ENCODE measurements around the gene AKAP13. TPM values are rescaled to one million over a fixed set of nuclear protein-coding genes. Genes with fewer than 3 reads are reported as not detected.

AKAP13 gene
- total RNA-seq, 4 donors from 2014 or later: 332 to 362 (median 351) TPM

GRCh38 chr15:85673326-85673725 lies 292.9 kb downstream of the AKAP13 start:
- no peaks in the 10 kb centered on the region for H3K9me3 ChIP-seq
- peaks cover 0 to 37% (median 16%) of the 10 kb centered on the region in 4 donors for H3K4me1 ChIP-seq
- peaks cover 0 to 62% (median 0%) of the 10 kb centered on the region in 3 donors for H3K36me3 ChIP-seq
- 73 to 76% methylated on average over 5 of the region's 5 CpGs for WGBS, 2 donors
- H3K27ac ChIP-seq: peak overlapping the region in 3 of 4 donors; percentile 21 to 92 (median 91)
- H3K27me3 ChIP-seq: no peaks in the 10 kb centered on the region
- no peak for DNase-seq (ENCODE audit: low spot score in 2 of 2)
- H3K4me3 ChIP-seq: no peak overlapping the region
- TF ChIP-seq CTCF (IDR thresholded peaks at IDR 0.05) (no peak), POLR2A (IDR thresholded peaks at IDR 0.05) (no peak), EP300 (IDR thresholded peaks at IDR 0.05) (no peak)

- no peak for TF ChIP-seq CTCF (IDR thresholded peaks at IDR 0.05)
- no peak for TF ChIP-seq EP300 (IDR thresholded peaks at IDR 0.05)
- TF ChIP-seq POLR2A (IDR thresholded peaks at IDR 0.05): no peak
- Histone ChIP-seq H3K9me3 (no peaks in the 10 kb centered on the region), H3K4me1 (peaks cover 0 to 23% (median 11%) of the 10 kb centered on the region in 4 donors), H3K36me3 (peaks cover 0 to 46% (median 0%) of the 10 kb centered on the region in 3 donors), H3K4me3 (no peak overlapping the region), H3K27ac (no peak overlapping the region), H3K27me3 (no peaks in the 10 kb centered on the region)
- 85 to 87% methylated on average over 9 of the region's 9 CpGs for WGBS, 2 donors
- DNase-seq (ENCODE audit: low spot score in 2 of 2): no peak
These were observed 296.1 kb downstream of the AKAP13 start for GRCh38 chr15:85676342-85677098.

GRCh38 chr15:85679231-85679630 lies 298.8 kb downstream of the AKAP13 start:
- H3K4me1 ChIP-seq: peaks cover 0 to 4% (median 0%) of the 10 kb centered on the region in 4 donors
- H3K36me3 ChIP-seq: peaks cover 0 to 68% (median 0%) of the 10 kb centered on the region in 3 donors
- no peak overlapping the region for H3K27ac ChIP-seq
- TF ChIP-seq CTCF (IDR thresholded peaks at IDR 0.05): no peak
- no peak for TF ChIP-seq POLR2A (IDR thresholded peaks at IDR 0.05)
- TF ChIP-seq EP300 (IDR thresholded peaks at IDR 0.05): no peak
- WGBS, 2 donors: 79 to 87% methylated on average over 4 of the region's 4 CpGs
- no peaks in the 10 kb centered on the region for H3K27me3 ChIP-seq
- H3K4me3 ChIP-seq: no peak overlapping the region
- no peaks in the 10 kb centered on the region for H3K9me3 ChIP-seq
- DNase-seq (ENCODE audit: low spot score in 2 of 2): no peak

GRCh38 chr15:85681386-85681785 lies 301.0 kb downstream of the AKAP13 start:
- TF ChIP-seq POLR2A (IDR thresholded peaks at IDR 0.05): no peak
- no peak for TF ChIP-seq EP300 (IDR thresholded peaks at IDR 0.05)
- no peak for TF ChIP-seq CTCF (IDR thresholded peaks at IDR 0.05)
- Histone ChIP-seq H3K27me3 (no peaks in the 10 kb centered on the region), H3K4me3 (no peak overlapping the region), H3K4me1 (peaks cover 0 to 12% (median 0%) of the 10 kb centered on the region in 4 donors), H3K36me3 (peaks cover 0 to 77% (median 0%) of the 10 kb centered on the region in 3 donors), H3K9me3 (no peaks in the 10 kb centered on the region), H3K27ac (no peak overlapping the region)
- WGBS, 2 donors: 91 to 94% methylated on average over 4 of the region's 4 CpGs
- DNase-seq (ENCODE audit: low spot score in 2 of 2): no peak

GRCh38 chr15:85684174-85684710 lies 303.8 kb downstream of the AKAP13 start:
- no peak for TF ChIP-seq CTCF (IDR thresholded peaks at IDR 0.05)
- TF ChIP-seq EP300 (IDR thresholded peaks at IDR 0.05): no peak
- TF ChIP-seq POLR2A (IDR thresholded peaks at IDR 0.05): no peak
- 87% methylated on average over 6 of the region's 6 CpGs for whole genome bisulfite sequencing, 2 donors
- H3K27ac ChIP-seq: peak overlapping the region in 2 of 4 donors; percentile 10 to 41
- no peaks in the 10 kb centered on the region for H3K9me3 ChIP-seq
- DNase-seq (ENCODE audit: low spot score in 2 of 2): no peak
- peaks cover 0 to 76% (median 0%) of the 10 kb centered on the region in 3 donors for H3K36me3 ChIP-seq
- H3K4me1 ChIP-seq: peaks cover 0 to 31% (median 2%) of the 10 kb centered on the region in 4 donors
- H3K4me3 ChIP-seq: no peak overlapping the region
- no peaks in the 10 kb centered on the region for H3K27me3 ChIP-seq
